Measurements from ENCODE around the gene PRTN3. TPM values are rescaled to one million over a fixed set of nuclear protein-coding genes. Genes with fewer than 3 reads are reported as not detected.

The PRTN3 gene
- total RNA-seq, 1 donor from 2014 or later: not detected

DNA sequence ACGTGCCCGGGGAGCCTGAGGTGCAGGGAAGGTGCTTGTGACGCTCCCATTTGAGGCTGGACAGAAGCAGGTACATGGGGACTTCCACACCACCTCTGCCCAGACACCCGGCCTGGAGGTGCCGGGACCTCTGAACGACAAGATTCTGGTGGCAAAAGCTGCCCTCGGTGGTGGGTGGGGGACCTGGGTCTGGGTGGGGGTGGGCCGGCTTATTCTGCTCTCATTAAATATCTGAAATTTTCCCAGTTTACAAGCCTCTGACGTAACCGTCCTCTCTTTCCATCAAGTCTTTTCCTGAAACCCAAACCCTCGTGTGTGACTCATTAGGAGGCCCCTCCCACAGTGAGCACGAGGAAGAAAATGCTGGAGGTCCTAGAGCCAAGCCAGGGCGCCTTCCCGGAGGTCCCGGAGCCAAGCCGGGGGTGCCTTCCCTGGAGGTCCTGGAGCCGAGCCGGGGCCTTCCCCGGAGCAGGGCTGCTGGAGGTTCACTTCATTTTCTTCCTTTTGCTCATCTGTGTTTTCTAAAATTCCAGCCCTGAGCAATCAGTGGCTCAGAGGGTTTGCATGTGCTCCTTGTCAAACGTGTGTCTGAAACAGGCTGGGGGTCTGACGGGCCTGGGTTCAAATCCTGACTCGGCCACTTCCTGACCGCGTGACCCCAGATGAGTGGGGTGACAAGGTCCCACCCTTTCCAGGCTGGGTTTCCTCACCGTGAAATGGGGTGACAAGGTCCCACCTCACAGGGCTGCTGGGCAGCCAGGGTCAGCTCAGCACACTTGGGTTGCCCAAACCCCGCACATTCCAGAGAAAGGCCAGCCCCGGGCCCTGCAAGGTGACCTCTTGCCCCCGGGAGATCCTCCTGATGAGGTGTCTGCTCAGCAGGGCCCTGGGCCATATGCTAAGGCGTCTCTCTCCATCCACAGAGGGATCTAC lies 28.7 kb downstream of the PRTN3 start:
- TF ChIP-seq, protein P1, sequence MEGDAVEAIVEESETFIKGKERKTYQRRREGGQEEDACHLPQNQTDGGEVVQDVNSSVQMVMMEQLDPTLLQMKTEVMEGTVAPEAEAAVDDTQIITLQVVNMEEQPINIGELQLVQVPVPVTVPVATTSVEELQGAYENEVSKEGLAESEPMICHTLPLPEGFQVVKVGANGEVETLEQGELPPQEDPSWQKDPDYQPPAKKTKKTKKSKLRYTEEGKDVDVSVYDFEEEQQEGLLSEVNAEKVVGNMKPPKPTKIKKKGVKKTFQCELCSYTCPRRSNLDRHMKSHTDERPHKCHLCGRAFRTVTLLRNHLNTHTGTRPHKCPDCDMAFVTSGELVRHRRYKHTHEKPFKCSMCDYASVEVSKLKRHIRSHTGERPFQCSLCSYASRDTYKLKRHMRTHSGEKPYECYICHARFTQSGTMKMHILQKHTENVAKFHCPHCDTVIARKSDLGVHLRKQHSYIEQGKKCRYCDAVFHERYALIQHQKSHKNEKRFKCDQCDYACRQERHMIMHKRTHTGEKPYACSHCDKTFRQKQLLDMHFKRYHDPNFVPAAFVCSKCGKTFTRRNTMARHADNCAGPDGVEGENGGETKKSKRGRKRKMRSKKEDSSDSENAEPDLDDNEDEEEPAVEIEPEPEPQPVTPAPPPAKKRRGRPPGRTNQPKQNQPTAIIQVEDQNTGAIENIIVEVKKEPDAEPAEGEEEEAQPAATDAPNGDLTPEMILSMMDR (IDR thresholded peaks at IDR 0.05; ENCODE audit: unreplicated experiment): no peak
- H3K27me3 Mint-ChIP-seq (ENCODE audit: unreplicated experiment): peaks cover 14% of the 10 kb centered on the region
- no peaks in the 10 kb centered on the region for H3K4me1 Mint-ChIP-seq (ENCODE audit: unreplicated experiment)
- H3K27ac Mint-ChIP-seq (ENCODE audit: unreplicated experiment): no peak overlapping the region
- no peak for DNase-seq (ENCODE audit: low spot score)
- H3K4me3 Mint-ChIP-seq (ENCODE audit: unreplicated experiment): no peak overlapping the region
- H3K9me3 Mint-ChIP-seq (ENCODE audit: unreplicated experiment): no peaks in the 10 kb centered on the region
- H3K36me3 Mint-ChIP-seq (ENCODE audit: low read depth, unreplicated experiment): peaks cover 11% of the 10 kb centered on the region

DNA sequence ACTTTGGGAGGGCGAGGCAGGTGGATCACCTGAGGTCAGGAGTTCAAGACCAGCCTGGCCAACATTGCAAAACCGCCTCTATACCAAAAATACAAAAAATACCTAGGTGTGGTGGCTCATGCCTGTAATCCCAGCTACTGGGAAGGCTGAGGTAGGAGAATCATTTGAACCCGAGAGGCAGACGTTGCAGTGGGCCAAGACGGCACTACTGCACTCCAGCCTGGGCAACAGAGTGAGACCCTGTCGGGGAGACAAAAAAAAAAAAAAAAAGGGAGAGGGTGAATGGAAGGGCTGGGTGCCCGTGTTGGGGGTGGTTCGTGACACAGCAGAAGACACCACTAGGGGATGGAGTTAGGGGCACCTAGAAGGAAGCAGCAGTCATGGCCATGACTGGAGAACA lies 29.5 kb downstream of the PRTN3 start:
- Mint-ChIP-seq H3K27me3 (ENCODE audit: unreplicated experiment) (peaks cover 16% of the 10 kb centered on the region), H3K27ac (ENCODE audit: unreplicated experiment) (no peak overlapping the region), H3K9me3 (ENCODE audit: unreplicated experiment) (no peaks in the 10 kb centered on the region), H3K36me3 (ENCODE audit: low read depth, unreplicated experiment) (peaks cover 11% of the 10 kb centered on the region), H3K4me1 (ENCODE audit: unreplicated experiment) (no peaks in the 10 kb centered on the region), H3K4me3 (ENCODE audit: unreplicated experiment) (no peak overlapping the region)
- TF ChIP-seq, protein P1 (IDR thresholded peaks at IDR 0.05; ENCODE audit: unreplicated experiment): no peak
- DNase-seq (ENCODE audit: low spot score): no peak

DNA sequence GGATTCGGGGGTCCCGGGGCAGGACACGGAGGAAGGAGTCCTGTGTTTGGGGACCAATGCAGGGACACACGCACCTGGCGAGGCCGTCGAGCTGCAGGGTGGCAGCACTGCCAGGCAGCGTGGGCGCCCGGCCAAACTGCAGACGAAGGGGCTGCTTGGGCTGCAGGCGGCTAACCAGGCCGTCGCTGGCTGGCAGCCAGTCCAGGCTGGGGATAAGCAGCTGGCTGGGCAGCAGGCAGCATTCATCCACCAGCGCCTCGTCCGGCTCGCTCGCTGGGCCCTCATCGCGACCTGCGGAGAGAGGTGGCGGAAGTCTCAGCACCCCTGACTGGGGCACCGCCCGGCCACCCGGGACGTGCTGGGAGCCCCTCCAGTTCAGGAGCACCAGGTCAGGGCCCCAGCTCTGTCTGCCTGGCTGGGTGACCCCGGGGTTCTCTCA lies 30.2 kb downstream of the PRTN3 start:
- TF ChIP-seq, protein P1 (IDR thresholded peaks at IDR 0.05; ENCODE audit: unreplicated experiment): no peak
- DNase-seq (ENCODE audit: low spot score): no peak

DNA sequence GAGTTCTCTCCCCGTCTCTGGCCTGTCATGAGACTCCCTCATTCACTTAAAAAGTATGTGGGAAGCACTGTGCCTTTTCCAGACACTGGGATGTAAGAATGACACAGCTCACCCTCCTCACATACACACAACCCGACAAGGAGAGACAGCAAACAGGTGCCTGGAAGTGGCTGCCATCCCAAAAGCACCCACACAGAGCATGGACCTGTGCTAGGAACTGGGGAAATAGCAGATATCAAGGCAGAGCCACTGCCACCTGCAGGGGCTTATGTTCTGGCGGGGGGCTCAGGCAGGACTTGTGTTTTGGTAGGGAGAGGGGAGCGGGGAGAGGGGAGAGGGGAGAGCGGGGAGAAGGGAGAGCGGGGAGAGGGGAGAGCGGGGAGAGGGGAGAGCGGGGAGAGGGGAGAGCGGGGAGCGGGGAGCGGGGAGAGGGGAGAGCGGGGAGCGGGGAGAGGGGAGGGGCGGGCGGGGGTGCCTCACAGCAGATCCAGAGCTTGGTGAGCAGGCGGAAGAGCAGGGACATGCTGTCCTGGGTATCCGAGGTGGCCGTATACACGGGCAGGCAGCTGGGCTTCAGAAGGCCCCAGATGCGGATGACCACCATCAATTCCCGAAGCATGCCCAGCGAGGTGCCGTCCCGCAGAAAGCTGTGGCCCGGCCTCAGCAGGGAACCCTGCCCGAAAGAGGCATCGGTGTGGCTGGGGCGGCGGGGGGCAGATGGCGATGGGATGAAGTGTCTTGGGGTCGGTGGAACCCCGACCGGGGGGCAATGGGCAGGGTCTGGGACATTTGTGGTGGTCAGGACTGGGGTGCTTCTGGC lies 30.9 kb downstream of the PRTN3 start:
- peaks cover 15% of the 10 kb centered on the region for H3K36me3 Mint-ChIP-seq (ENCODE audit: low read depth, unreplicated experiment)
- TF ChIP-seq, protein P1 (IDR thresholded peaks at IDR 0.05; ENCODE audit: unreplicated experiment): no peak
- H3K27me3 Mint-ChIP-seq (ENCODE audit: unreplicated experiment): peaks cover 16% of the 10 kb centered on the region
- H3K9me3 Mint-ChIP-seq (ENCODE audit: unreplicated experiment): no peaks in the 10 kb centered on the region
- no peak overlapping the region for H3K27ac Mint-ChIP-seq (ENCODE audit: unreplicated experiment)
- H3K4me1 Mint-ChIP-seq (ENCODE audit: unreplicated experiment): no peaks in the 10 kb centered on the region
- H3K4me3 Mint-ChIP-seq (ENCODE audit: unreplicated experiment): peak overlapping the region; percentile 74
- DNase-seq (ENCODE audit: low spot score): no peak

More for the DNA sequence above, 30.2 kb downstream of the PRTN3 start:
- Mint-ChIP-seq H3K4me3 (ENCODE audit: unreplicated experiment) (no peak overlapping the region), H3K36me3 (ENCODE audit: low read depth, unreplicated experiment) (peaks cover 11% of the 10 kb centered on the region), H3K9me3 (ENCODE audit: unreplicated experiment) (no peaks in the 10 kb centered on the region), H3K4me1 (ENCODE audit: unreplicated experiment) (no peaks in the 10 kb centered on the region), H3K27ac (ENCODE audit: unreplicated experiment) (no peak overlapping the region), H3K27me3 (ENCODE audit: unreplicated experiment) (peaks cover 16% of the 10 kb centered on the region)

Measured in endothelial cell (in vitro differentiated cells).